H1 (cell line): Measurements from ENCODE around the gene TAOK1. TPM values are rescaled to one million over a fixed set of nuclear protein-coding genes. Genes with fewer than 3 reads are reported as not detected.
A peak's percentile ranks its signal among the peaks of the same experiment; 100 is the strongest.

Experiments used
- CTCF ChIA-PET: fragments of 300-600 bp; sonication (Branson Sonifier 250); formaldehyde crosslinking; loops from one replicate; lab custom pipeline; 2021; ENCODE audit not compliant: partially characterized antibody; lab: Charles Lee
- POLR2A ChIA-PET: fragments of 300-600 bp; sonication (Branson Sonifier 250); formaldehyde crosslinking; loops from one replicate; lab custom pipeline; 2021; ENCODE audit warnings: inconsistent platforms; ENCODE audit not compliant: partially characterized antibody; lab: Charles Lee
- DNase-seq, 2 experiments: peaks; one replicate each; pipeline versions ENCODE4 v3.0.0 to v3.0.0-alpha.2; 2010 to 2022; ENCODE audit warnings: low spot score in 2 of 2, low read depth in 1 of 2, mixed read lengths in 1 of 2
- FAIRE-seq: peaks from 2 replicates; lab custom pipeline; 2011; peaks lifted over from hg19 to GRCh38; lab: Jason Lieb, UNC
- H2AFZ ChIP-seq: 2 replicates; pipeline ENCODE4 v1.8.1; 2012; ENCODE audit warnings: low read length, inconsistent platforms
- H2AK5ac ChIP-seq: 2 replicates; pipeline ENCODE4 v1.6.1; 2013; ENCODE audit warnings: low read depth, low read length
- H2BK120ac ChIP-seq: replicated peaks from 2 replicates; pipeline ENCODE3; 2013; ENCODE audit warnings: low read depth, low read length, inconsistent platforms
- H2BK12ac ChIP-seq: 2 replicates; pipeline ENCODE4 v1.6.1; 2013; ENCODE audit warnings: low read depth, low read length
- H2BK15ac ChIP-seq: 2 replicates; pipeline ENCODE4 v1.6.1; 2013; ENCODE audit warnings: low read length
- H2BK20ac ChIP-seq: 2 replicates; pipeline ENCODE4 v1.6.1; 2013; ENCODE audit warnings: low read length
- H2BK5ac ChIP-seq: 2 replicates; pipeline ENCODE4 v1.6.1; 2013; ENCODE audit warnings: low read depth, low read length
- H3K14ac ChIP-seq: 2 replicates; pipeline ENCODE4 v1.6.1; 2013; ENCODE audit warnings: inconsistent platforms; ENCODE audit not compliant: insufficient read length
- H3K18ac ChIP-seq: 2 replicates; pipeline ENCODE4 v1.6.1; 2013; ENCODE audit warnings: low read length; ENCODE audit errors: extremely low read depth
- H3K23ac ChIP-seq: 2 replicates; pipeline ENCODE4 v1.6.1; 2013; ENCODE audit warnings: inconsistent platforms; ENCODE audit not compliant: insufficient read length
- H3K23me2 ChIP-seq: 2 replicates; pipeline ENCODE4 v1.6.1; 2013; ENCODE audit warnings: low read depth, low read length
- H3K27ac ChIP-seq: 2 replicates; pipeline ENCODE4 v1.6.1; 2011; ENCODE audit warnings: low read depth, low read length, inconsistent platforms
- H3K27me3 ChIP-seq, 4 experiments: replicated peaks in 1 of 4; 1 replicate in 1 of 4; 2 replicates in 3 of 4; pipeline versions ENCODE4 v1.6.1 to v1.8.1; 2011 to 2013; ENCODE audit warnings: low read length in 3 of 4, mild to moderate bottlenecking in 3 of 4, inconsistent platforms in 2 of 4, mixed read lengths in 2 of 4, moderate library complexity in 1 of 4; ENCODE audit not compliant: control insufficient read depth in 3 of 4, insufficient read depth in 3 of 4; ENCODE audit errors: extremely low read depth in 1 of 4
- H3K36me3 ChIP-seq, 4 experiments: 2 replicates each; pipeline versions ENCODE4 v1.6.1 to v1.8.1; 2011 to 2013; ENCODE audit warnings: mild to moderate bottlenecking in 4 of 4, low read length in 3 of 4, moderate library complexity in 2 of 4, control low read depth in 1 of 4, inconsistent platforms in 1 of 4; ENCODE audit not compliant: insufficient read depth in 4 of 4, control insufficient read depth in 2 of 4
- H3K4ac ChIP-seq: replicated peaks from 2 replicates; pipeline ENCODE3; 2013; ENCODE audit warnings: low read length, low read depth, mixed read lengths, inconsistent platforms; ENCODE audit not compliant: insufficient read length
- H3K4me1 ChIP-seq, 4 experiments: replicated peaks in 1 of 4; 1 replicate in 1 of 4; 2 replicates in 3 of 4; pipeline versions ENCODE4 v1.6.1 to v1.8.1; 2011 to 2013; ENCODE audit warnings: low read length in 3 of 4, inconsistent platforms in 2 of 4, mixed read lengths in 1 of 4; ENCODE audit not compliant: insufficient read depth in 4 of 4, control insufficient read depth in 3 of 4
- H3K4me2 ChIP-seq, 2 experiments: 2 replicates each; pipeline versions ENCODE4 v1.6.1 to v1.8.1; 2011 to 2013; ENCODE audit warnings: low read depth in 2 of 2, low read length in 2 of 2, control low read depth in 1 of 2, inconsistent platforms in 1 of 2, mild to moderate bottlenecking in 1 of 2; ENCODE audit not compliant: insufficient read depth in 1 of 2
- H3K4me3 ChIP-seq, 4 experiments: fragments of 200-600, 300-600 bp in 1 of 4; sonication (generic), shearing (Covaris generic), sonication (Bioruptor Twin) in 1 of 4; 2 replicates each; pipeline versions ENCODE4 v1.5.1 to v1.8.1; 2011 to 2016; ENCODE audit warnings: low read length in 4 of 4, low read depth in 3 of 4, control low read depth in 2 of 4, inconsistent platforms in 2 of 4, mild to moderate bottlenecking in 2 of 4, mixed read lengths in 1 of 4, moderate library complexity in 1 of 4; ENCODE audit not compliant: insufficient read depth in 2 of 4; ENCODE audit errors: extremely low read depth in 1 of 4
- H3K56ac ChIP-seq: replicated peaks from 2 replicates; pipeline ENCODE3; 2013; ENCODE audit warnings: low read depth, mild to moderate bottlenecking, mixed read lengths, low read length, inconsistent platforms; ENCODE audit not compliant: insufficient read length
- H3K79me1 ChIP-seq: 2 replicates; pipeline ENCODE4 v1.6.1; 2013; ENCODE audit warnings: low read depth, low read length, control low read depth
- H3K79me2 ChIP-seq, 2 experiments: 2 replicates each; pipeline versions ENCODE4 v1.6.1 to v1.8.1; 2012 to 2013; ENCODE audit warnings: low read length in 2 of 2, mild to moderate bottlenecking in 2 of 2, inconsistent platforms in 1 of 2; ENCODE audit not compliant: insufficient read depth in 2 of 2, control insufficient read depth in 1 of 2
- H3K9ac ChIP-seq, 4 experiments: replicated peaks in 1 of 4; 1 replicate in 1 of 4; 2 replicates in 3 of 4; pipeline versions ENCODE4 v1.6.1 to v1.8.1; 2011 to 2013; ENCODE audit warnings: low read depth in 3 of 4, low read length in 3 of 4, control low read depth in 2 of 4, mild to moderate bottlenecking in 2 of 4, moderate library complexity in 2 of 4, inconsistent platforms in 1 of 4; ENCODE audit errors: extremely low read depth in 1 of 4
- H3K9me3 ChIP-seq, 2 experiments: 2 replicates each; pipeline versions ENCODE4 v1.6.1 to v1.8.1; 2012 to 2013; ENCODE audit warnings: mild to moderate bottlenecking in 2 of 2, moderate library complexity in 2 of 2, control low read depth in 1 of 2, inconsistent platforms in 1 of 2, low read depth in 1 of 2, low read length in 1 of 2, mixed read lengths in 1 of 2; ENCODE audit not compliant: insufficient read depth in 2 of 2
- H4K20me1 ChIP-seq, 2 experiments: replicated peaks in 1 of 2; 2 replicates each; pipeline versions ENCODE3 to v1.8.1; 2011 to 2013; ENCODE audit warnings: inconsistent platforms in 2 of 2, low read length in 2 of 2, mild to moderate bottlenecking in 1 of 2; ENCODE audit not compliant: insufficient read depth in 2 of 2, control insufficient read depth in 1 of 2
- H4K5ac ChIP-seq: 2 replicates; pipeline ENCODE4 v1.6.1; 2013; ENCODE audit warnings: low read length, low read depth, mixed read lengths, inconsistent platforms; ENCODE audit not compliant: insufficient read length
- H4K8ac ChIP-seq: 2 replicates; pipeline ENCODE4 v1.8.0; 2013; ENCODE audit warnings: mild to moderate bottlenecking, moderate library complexity, low read length, inconsistent platforms; ENCODE audit not compliant: insufficient read depth; ENCODE audit errors: extremely low read depth
- H4K91ac ChIP-seq: replicated peaks from 2 replicates; pipeline ENCODE3; 2013; ENCODE audit warnings: low read length, mixed read lengths, inconsistent platforms; ENCODE audit not compliant: insufficient read length
- CBX8 ChIP-seq: fragments of 300-800, 300-1000 bp; sonication (generic); IDR thresholded peaks from 2 replicates; pipeline ENCODE4 v1.7.1; 2016; ENCODE audit warnings: low read depth, low read length, borderline replicate concordance
- CREB1 ChIP-seq: IDR thresholded peaks from 2 replicates; pipeline ENCODE4 v1.6.1; 2012; ENCODE audit warnings: inconsistent platforms
- E2F6 ChIP-seq: IDR thresholded peaks from 2 replicates; pipeline ENCODE4 v1.6.1; 2012; ENCODE audit warnings: inconsistent platforms
- HDAC6 ChIP-seq: IDR thresholded peaks from one replicate; pipeline ENCODE4 v1.7.1; 2012; ENCODE audit warnings: low read depth, mild to moderate bottlenecking, inconsistent platforms, low read length, moderate library complexity
- MAFK ChIP-seq: IDR thresholded peaks from 2 replicates; pipeline ENCODE4 v1.6.1; 2012; ENCODE audit warnings: low read depth, mild to moderate bottlenecking, improper control_type of control experiment, low read length
- NRF1 ChIP-seq: IDR thresholded peaks from 2 replicates; pipeline ENCODE4 v1.6.1; 2011; ENCODE audit warnings: mild to moderate bottlenecking, low read depth, low read length, improper control_type of control experiment
- USF2 ChIP-seq: IDR thresholded peaks from 2 replicates; pipeline ENCODE4 v1.6.1; 2011; ENCODE audit warnings: low read length, improper control_type of control experiment
- WGBS, 2 experiments: shearing (Covaris generic) in 1 of 2; methylation state at CpG; one replicate each; pipeline versions ENCODE4 v1.1.6 to v1.1.7; 2013 to 2015; ENCODE audit warnings: low lambda C conversion rate in 2 of 2, mixed read lengths in 2 of 2, inconsistent platforms in 1 of 2, low coverage in 1 of 2, missing lambda C conversion rate in 1 of 2; ENCODE audit not compliant: insufficient replicate concordance in 2 of 2, insufficient coverage in 1 of 2, insufficient read length in 1 of 2; ENCODE audit errors: extremely low coverage in 1 of 2, missing lambda C conversion rate in 1 of 2; 5-methylcytosine and 5-hydroxymethylcytosine counted together
- polyA plus RNA-seq, 7 experiments: library from polyadenylated mRNA; depleted of rRNA in 3 of 7; stranded (reverse) in 5 of 7; unstranded in 2 of 7; fragments of >200 nt in 5 of 7; fragments of 200-250 nt in 2 of 7; gene quantifications; 1 replicate in 5 of 7; 2 replicates in 1 of 7; 4 replicates in 1 of 7; pipeline versions ENCODE4 v1.2.1 to v1.2.3, GENCODE V29; 2011 to 2013; ENCODE audit warnings: missing spikeins in 2 of 7, mixed read lengths in 2 of 7
- total RNA-seq: library from RNA; stranded (reverse); fragmentation: NEBNext Ultra II Directional; extraction: Animal tissue kit (Norgen Biotek cat#: 25700); gene quantifications from 2 replicates; pipeline ENCODE4 v1.2.1, GENCODE V29; 2021

TAOK1 gene
- total and polyA plus RNA-seq, 2 of the 8 experiments (the other 6 are each of a cell fraction or from before 2014, with no cell fraction given): 12.2 to 90.6 TPM

GRCh38 chr17:29569245-29569950 is 179.2 kb downstream of the TAOK1 start:
- no peak overlapping the region for H3K56ac ChIP-seq
- no peak for TF ChIP-seq CREB1
- TF ChIP-seq E2F6: no peak
- TF ChIP-seq MAFK: no peak
- no peak for TF ChIP-seq CBX8
- TF ChIP-seq USF2: no peak
- no peak for TF ChIP-seq HDAC6
- TF ChIP-seq NRF1: no peak
- TF ChIP-seq, all 59 proteins: peak for 0
- Histone ChIP-seq H4K20me1 (peaks cover 1 to 2% of the 10 kb centered on the region in 2 experiments), H2BK12ac (no peak overlapping the region), H3K14ac (no peak overlapping the region), H3K79me2 (no peaks in the 10 kb centered on the region), H4K5ac (no peak overlapping the region), H3K4me2 (peak overlapping the region; percentile 84 to 88), H3K23me2 (peaks cover 27% of the 10 kb centered on the region), H3K23ac (no peak overlapping the region), H2BK120ac (no peak overlapping the region), H3K27ac (no peak overlapping the region), H2BK5ac (peak overlapping the region; percentile 66; the same call in 1 of the 2 replicates), H2AFZ (peak overlapping the region; percentile 78), H3K4ac (peak overlapping the region; percentile 55), H2AK5ac (no peak overlapping the region; the same call in 1 of the 2 replicates), H3K27me3 (peaks cover 11 to 44% (median 34%) of the 10 kb centered on the region in 4 experiments), H3K4me1 (peaks cover 6 to 15% (median 11%) of the 10 kb centered on the region in 4 experiments; a peak in 6 of 7 replicates), H2BK15ac (0 out of 2 replicates have a peak overlapping the region, but pooled peaks have one; percentile 81), H4K8ac (no peak overlapping the region), H2BK20ac (no peak overlapping the region), H4K91ac (no peak overlapping the region), H3K79me1 (no peaks in the 10 kb centered on the region), H3K4me3 (peak overlapping the region; percentile 66 to 76 (median 72)), H3K18ac (peak overlapping the region; percentile 90; the same call in 1 of the 2 replicates), H3K9me3 (no peaks in the 10 kb centered on the region), H3K9ac (peak overlapping the region in 2 of 4 experiments; percentile 42 to 44; a peak in 4 of 7 replicates), H3K36me3 (peaks cover 0 to under 1% (median under 1%) of the 10 kb centered on the region in 4 experiments; a peak in 4 of 8 replicates)
- 75% methylated on average over 14 of the region's 14 CpGs; no CpG with 5 or more reads in 1 of the 2 experiments for WGBS, 2 experiments
- DNase-seq: no peak
- ChIA-PET CTCF (interaction anchor here (0.6 to 15.3 kb wide), 11 partner anchors 10 to 524 kb away, joined by 3 to 167 read pairs (median 4); partner anchors contain the start of genes ANKRD13B and CORO6), POLR2A (interaction anchor here (0.6 to 2.0 kb wide), 8 partner anchors 9 to 275 kb away, joined by 3 to 7 read pairs (median 4); partner anchors contain the start of genes ANKRD13B and NUFIP2)
- FAIRE-seq: no peak
